NCI-H1105 (cell line): ENCODE results near the gene MCF2L.

Experiments
- DNase-seq: peaks from one replicate; lab custom pipeline; 2025; lab: John Stamatoyannopoulos, UW

Gene MCF2L

DNA sequence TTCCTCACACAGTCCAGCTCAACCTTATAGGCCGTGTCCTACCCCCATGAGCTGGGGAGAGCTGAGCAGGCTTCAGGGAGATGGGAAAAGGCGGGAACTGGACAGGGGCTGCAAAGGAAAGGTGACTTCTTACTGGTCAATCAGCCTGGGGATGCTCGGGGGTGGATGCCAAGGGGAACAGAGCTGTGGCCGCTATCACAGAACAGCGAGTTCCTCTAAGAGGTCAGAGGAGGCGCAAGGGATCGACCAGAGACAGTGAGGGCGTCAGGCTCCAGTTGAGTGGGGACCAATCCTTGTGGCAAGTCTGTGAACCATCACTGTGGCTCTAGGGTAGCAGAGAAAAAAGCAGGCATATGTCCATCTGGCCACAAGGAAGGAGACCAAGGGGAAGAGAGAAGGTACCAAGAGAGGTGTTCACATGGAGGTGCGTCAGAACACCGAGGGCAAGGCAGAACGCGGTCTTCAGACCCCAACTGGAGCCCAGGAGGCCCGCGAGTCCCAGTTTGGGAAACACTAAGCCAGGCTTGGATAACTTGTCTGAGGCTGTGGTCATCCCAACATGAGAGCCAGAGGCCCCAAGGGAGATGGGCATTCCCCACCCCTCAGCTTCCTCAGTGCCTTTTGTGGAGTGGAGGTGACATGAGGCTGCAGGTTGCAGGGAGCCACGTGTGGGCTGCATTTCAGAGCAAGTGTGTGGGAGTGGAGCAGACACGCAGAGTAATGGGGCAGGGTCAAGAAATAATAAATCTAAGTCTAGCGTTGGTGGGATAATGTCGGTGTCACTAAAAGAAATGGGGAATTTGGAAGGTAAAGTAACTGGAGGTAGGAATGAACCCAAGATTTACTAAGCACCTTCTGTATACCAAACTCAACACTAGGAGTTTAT lies 157.5 kb downstream of the MCF2L start:
- no peak for DNase-seq

DNA sequence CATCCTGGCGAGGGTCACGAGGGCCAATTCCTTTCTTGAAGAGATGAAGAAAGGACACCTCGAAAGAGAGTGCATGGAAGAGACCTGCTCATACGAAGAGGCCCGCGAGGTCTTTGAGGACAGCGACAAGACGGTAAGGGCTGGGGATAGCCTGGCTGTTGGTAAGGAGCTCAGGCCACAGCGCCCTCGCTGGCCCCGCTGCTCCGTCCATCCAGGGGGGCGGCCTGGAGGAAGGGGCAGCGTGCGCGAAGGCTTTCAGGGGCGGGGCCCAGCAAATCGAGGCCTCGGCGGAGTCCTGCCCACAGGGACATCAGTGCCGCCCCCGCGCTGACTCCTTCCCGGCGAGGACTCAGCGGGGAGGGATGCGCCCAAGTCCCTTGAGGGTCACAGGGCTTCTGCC lies 160.5 kb downstream of the MCF2L start:
- no peak for DNase-seq

DNA sequence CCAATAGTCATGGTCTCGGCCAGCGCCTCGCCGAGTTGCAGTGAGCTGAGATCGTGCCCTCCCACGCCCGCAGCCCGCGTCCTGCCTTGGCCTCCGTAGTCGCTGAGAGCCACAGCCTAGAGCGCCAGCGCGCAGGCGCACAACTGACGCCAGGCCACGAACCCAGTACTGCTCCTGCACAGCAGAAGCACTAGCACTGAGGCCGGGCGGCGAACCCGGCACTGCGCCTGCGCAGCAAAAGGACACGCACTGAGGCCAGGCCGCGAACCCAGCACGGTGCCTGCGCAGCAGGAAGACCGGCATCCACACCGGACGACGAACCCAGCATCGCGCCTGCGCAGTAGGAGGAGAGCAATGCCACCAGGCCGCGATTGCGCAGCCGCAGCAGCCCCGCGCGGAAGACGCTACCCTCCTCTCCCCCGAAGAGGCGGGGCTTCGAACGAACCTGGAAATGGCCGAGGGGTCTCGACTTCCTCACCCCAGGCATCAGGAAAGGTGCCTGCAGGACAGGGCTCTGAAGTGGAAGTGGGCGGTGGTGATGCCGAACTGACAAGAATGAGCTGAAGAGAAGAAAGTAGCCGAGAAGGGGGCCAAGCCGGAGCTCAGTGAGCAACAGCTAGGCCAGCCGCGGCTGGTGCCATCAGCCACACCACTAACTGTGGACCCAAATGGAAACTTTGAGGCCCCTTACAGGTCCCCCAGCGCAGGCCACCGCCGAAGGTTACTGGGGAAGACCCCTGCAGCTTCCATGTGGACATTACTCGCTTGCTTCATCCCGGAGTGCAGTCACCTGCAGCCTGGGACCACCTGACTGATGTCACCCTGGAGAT lies 161.1 kb downstream of the MCF2L start:
- no peak for DNase-seq

DNA sequence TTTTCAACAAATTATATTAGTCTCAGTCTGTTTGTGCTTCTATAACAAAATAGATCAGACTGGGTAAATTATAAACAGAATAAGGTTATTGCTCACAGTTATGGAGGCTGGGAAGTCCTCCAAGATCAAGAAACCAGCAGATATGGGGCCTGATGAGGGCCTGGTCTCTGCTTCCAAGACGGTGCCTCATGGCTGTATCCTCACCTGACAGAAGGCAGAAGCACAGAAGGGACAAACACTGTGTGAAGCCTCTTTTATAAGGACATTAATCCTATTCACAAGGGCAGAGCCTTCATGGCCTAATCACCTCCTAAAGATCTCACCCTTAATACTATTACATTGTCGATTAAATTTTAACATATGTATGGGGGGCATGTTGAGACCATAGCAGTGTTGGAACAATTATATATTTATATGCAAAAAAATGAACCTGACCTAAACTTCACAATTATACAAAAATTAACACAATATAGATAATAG lies 166.3 kb downstream of the MCF2L start:
- no peak for DNase-seq

DNA sequence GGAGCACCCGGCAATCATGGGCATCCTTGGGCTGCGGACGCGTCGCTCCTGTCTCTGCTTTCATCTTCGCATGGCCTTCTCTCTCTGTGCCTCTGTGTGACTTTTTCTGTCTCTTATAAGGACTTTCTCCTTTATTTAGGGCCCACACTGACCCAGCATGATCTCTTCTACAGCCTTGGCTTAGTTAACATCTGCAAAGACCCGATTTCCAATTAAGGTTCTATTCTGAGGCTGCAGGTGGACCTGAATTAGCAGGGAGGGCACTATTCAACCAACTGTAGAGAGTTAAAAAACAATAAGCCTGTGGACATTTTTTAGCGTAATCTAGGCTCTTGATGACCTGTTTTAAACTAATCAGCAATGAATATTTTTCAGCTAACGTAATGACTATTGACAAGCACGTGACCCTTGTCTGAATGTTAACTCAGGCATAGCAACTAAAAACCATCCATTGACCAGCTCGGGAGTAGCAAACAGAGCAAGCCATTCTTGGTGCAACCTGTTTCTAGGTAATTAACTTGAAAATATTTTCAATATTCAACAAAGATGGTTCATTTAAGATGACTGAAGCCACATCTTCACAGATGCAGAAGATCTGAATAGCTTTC lies 168.8 kb downstream of the MCF2L start:
- DNase-seq: no peak

DNA sequence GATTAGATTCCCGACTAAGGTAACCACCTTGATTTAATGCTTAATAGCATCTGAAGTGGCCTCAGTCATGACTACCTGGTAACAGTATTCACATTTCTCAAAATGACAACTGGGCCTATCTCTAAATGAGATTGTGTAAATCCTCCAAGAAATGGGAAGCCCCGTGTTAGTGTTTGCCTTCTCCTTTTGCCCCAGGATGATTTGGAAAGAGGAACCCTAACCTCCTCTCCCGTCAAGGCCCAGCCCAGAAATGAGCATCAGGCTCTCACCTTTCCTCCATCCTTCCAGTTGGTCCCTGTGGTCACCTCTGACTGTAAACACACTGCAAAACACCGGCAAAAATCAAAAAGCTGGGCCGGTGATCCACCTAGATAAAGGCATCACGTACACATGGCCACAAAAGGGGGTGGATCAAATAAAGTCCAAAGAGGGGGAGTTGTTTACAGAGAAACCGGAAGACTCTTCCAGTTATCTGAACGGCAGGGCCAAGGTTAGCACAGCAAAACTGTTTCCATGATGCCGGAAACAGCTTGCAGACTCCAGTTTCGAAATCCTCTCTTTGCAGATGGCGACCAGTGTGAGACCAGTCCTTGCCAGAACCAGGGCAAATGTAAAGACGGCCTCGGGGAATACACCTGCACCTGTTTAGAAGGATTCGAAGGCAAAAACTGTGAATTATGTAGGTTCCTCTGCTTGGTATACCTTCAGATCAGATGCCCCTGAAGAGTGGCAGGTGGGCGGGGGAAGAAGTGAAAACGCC lies 170.0 kb downstream of the MCF2L start:
- DNase-seq: no peak

DNA sequence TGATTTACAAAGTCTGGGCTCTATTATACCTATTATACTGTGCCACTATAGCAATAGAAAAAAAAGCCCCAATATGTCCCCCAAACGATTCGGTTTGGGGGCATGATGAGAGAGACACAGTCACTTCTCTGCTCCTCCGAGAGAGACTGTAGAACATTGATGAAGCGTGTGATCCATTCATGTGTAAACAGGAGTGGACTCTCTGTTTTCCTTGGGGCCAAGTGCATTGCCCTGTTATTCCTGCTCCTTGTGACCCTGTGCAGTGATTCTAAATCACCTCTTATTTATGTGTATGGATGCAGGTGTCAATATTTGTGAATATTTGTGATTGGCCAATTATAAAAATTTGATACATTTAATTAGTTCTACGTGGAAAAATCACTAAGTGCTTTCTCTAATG lies 170.6 kb downstream of the MCF2L start:
- DNase-seq: no peak

DNA sequence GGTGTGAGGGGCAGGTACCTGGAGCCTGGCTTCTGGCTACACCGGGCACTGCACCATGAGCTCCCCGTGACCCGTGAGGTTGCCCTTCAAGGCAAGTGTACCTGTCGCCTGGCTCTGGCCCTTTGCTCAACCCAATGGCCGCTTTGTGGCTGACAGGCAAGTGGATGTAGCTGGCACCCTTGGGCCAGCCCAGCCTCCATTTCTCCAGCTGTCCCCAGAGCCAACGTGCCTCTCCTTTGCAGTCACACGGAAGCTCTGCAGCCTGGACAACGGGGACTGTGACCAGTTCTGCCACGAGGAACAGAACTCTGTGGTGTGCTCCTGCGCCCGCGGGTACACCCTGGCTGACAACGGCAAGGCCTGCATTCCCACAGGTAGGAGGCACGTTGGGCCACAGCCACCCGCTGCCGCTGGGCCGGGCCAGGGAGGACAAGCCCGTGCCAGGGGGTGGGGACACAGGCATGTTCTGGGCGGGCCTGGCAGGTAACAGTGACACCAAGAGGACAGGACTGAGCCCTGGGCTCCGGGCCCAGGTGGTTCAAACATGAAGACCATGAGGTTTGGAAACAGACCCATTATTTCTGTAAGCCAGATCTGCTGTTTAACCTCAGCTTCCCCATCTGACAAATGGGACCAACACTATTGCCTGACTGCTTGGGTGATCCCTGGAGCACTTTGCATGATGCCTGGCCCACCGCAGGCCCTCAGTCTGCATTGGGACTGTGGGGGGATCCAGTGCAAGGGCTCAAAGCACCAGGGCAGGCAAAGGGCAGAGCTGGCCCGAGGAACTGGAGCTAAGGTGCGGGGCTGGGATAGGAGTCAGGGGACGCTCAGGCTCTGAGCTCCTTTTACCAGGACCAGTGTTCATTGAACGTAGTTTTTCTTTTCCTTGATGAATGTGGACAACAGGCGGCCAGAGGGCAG lies 171.9 kb downstream of the MCF2L start:
- no peak for DNase-seq

DNA sequence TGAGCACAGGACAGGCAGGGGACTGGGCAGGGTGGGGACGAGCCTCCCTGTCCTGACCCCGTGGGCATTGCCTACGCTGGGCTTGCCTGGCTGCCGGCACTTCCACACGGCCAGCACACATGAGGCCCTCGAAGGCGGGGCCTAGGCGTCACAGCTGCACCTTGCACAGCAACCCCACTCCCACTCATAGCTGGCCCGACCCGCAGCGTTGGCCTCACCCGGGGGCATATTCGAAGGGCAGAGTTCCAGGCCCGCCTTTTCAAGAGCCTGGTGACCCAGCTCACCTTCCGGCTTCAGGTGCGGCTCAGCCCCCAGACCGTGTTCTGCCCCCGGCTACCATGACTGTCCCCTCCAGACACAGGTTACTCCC lies 172.6 kb downstream of the MCF2L start:
- DNase-seq: no peak

DNA sequence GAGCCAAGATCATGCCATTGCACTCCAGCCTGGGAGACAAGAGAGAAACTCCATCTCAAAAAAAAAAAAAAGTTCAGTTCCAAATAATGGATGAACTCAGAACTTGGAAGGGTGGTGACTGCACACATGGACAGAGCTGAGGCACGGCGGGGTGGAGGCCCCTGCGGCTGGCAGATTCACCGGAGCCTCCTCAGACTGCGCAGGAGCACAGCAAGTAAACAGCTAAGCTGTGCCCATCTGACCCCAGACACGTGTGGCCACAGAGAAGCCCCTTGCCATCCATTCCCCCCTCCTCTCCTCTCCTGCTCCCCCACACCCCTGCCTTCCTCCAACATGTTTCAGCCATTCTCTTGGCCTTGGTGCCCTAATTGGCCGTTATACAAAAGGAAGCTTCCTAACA lies 173.9 kb downstream of the MCF2L start:
- no peak for DNase-seq

DNA sequence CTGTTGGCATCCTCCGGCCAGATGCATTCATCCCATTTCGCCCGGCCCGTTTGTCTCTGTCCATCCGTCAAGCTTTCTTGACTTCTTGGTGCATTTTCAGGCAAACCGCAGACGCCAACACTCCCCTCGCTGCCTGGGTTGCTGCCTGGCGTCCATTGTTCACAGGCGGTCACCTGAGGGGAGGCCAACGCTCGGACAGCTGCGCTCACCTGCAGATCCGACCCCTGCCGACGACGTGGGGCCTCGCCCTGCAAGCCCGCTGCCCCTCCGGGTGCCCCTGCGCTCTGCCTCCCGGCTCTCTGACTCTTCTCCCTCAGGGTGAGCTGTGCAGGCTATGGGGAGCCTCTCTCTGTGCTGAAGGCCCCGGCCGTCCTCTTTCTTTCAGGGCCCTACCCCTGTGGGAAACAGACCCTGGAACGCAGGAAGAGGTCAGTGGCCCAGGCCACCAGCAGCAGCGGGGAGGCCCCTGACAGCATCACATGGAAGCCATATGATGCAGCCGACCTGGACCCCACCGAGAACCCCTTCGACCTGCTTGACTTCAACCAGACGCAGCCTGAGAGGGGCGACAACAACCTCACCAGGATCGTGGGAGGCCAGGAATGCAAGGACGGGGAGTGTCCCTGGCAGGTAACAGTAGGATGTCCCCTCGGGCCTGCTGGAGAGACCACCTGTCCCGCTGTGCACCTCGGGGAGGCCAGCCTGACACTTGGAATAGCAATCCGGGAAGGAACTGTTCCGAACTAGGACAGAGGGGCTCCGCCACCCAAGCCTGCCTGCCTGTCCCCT lies 174.6 kb downstream of the MCF2L start:
- DNase-seq: no peak

DNA sequence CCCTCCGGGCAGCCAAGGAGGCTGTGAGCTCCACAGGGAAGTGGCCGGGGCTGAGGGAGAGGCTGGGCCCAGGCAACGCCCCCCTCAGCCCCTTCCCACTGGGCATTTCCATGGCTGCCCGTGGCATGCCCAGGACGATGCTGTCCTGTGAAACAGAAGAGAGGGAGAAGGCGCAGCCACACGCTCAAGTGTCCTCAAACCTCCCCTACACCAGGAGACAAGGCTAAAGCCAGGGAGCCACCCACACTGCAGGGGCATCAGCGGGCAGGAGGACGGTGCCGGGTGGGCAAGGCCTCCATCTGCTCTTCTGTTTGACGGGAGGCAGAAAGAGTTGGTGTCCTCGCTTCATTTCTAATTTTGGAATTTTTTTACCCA lies 175.2 kb downstream of the MCF2L start:
- DNase-seq: no peak

DNA sequence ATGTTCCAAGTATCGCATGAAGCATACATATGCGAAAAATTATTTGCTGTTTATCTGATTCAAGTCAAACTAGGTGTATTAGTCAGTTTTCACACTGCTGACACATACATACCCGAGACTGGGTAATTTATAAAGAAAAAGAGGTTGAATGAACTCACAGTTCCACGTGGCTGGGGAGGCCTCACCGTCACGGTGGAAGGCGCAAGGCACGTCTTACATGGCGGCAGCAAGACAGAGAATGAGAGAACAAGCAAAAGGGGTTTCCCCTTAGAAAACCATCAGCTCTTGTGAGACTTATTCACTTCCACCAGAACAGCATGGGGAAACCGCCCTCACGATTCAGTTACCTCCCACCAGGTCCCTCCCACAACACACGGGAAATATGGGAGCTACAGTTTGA lies 176.5 kb downstream of the MCF2L start:
- DNase-seq: no peak

DNA sequence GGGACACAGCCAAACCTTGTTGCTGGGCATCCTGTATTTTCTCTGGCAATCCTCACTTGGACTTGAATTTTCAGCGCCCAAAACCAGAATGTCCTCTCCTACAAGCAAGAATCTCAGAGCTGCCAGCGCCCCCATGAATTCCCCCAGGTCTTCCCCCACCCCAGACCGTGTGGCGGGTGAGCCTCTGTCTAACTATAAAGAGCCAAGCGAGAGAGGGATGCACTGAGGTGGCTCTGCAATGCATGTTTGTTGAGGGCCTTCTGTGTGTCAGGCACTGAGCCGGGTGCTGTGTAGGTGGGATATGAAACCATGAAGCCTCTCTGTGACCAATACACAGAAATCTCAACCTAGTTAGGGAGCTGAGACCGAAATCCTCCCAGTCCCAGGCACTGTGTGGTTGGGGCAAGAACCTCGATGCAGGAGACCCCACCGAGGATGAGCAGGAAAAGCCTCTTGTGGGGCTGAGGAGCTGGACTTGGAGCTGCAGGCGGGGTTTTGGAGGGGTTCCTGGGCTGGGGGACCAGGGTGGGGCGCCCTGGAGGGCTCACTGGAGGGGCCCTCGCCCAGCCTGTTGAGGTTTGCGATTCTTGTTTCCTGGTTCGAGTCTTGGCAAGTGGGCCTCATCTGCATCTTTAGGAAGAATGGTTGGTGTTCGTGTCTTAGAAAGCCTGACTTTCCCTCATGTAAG lies 177.0 kb downstream of the MCF2L start:
- no peak for DNase-seq

DNA sequence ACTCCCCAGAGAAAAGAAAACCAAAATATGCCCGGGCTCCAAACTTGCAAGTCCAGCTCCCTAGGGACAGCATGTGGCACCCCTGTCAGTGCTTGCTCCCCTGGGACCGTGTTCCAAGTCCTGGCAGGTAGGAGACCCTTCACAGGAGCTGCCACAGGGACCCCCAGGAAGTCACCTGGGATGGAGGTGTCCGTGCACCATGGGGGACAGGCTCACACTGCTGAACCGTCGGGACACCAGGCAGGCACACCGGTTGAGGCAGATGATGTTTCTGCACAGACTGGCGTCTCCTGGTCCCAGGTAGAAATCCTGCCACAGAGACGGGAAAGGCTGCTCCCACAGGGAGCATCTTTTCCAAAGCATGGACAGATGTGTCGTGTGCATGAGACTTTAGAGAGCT lies 177.7 kb downstream of the MCF2L start:
- no peak for DNase-seq

DNA sequence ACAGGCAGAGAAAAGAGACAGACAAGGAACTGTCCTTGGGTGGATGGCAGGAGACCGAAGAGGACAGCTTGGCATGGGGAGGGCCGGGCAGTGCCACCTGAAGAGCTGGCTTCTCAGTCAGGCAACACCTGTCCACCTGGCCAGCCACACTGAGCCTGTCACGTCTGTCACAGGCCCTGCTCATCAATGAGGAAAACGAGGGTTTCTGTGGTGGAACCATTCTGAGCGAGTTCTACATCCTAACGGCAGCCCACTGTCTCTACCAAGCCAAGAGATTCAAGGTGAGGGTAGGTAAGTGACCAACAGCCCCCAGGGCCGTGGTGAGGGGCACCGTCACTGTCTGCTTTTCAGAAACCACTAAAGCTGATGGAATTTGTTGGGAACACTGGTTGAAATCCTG lies 178.2 kb downstream of the MCF2L start:
- no peak for DNase-seq

DNA sequence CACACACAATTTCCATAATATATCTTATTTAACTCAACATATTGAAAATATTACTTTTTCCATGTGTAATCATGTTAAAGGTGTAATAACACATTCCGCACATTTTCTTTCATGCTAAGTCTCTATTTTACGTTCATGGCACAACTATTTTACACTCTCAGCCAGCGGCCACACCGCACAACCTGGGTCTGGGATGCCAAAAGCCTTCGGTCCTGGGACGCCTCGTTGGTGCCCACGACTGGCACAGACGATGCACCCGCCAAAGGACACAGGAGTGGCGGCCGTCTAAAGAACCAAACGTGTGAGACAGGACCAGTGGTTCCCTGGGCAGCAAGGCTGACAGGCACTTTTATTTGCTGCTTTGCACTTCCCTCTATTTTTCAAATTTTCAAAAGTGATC lies 179.4 kb downstream of the MCF2L start:
- no peak for DNase-seq

DNA sequence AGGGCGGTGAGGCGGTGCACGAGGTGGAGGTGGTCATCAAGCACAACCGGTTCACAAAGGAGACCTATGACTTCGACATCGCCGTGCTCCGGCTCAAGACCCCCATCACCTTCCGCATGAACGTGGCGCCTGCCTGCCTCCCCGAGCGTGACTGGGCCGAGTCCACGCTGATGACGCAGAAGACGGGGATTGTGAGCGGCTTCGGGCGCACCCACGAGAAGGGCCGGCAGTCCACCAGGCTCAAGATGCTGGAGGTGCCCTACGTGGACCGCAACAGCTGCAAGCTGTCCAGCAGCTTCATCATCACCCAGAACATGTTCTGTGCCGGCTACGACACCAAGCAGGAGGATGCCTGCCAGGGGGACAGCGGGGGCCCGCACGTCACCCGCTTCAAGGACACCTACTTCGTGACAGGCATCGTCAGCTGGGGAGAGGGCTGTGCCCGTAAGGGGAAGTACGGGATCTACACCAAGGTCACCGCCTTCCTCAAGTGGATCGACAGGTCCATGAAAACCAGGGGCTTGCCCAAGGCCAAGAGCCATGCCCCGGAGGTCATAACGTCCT lies 180.0 kb downstream of the MCF2L start:
- DNase-seq: no peak
